Measurements from ENCODE around the gene MIAT.

The MIAT gene

GRCh38 chr22:26623984-26624383 lies 33.4 kb upstream of the MIAT start:
- no peaks in the 10 kb centered on the region for H3K36me3 ChIP-seq
- H3K27ac ChIP-seq = no peak overlapping the region
- H3K9me3 ChIP-seq (ENCODE audit: severe bottlenecking) = no peaks in the 10 kb centered on the region
- no peaks in the 10 kb centered on the region for H3K27me3 ChIP-seq (ENCODE audit: insufficient read depth, low read depth, severe bottlenecking)
- no peak overlapping the region for H3K4me3 ChIP-seq (ENCODE audit: low read depth, low read length)
- DNase-seq = no peak
- TF ChIP-seq, protein P1, sequence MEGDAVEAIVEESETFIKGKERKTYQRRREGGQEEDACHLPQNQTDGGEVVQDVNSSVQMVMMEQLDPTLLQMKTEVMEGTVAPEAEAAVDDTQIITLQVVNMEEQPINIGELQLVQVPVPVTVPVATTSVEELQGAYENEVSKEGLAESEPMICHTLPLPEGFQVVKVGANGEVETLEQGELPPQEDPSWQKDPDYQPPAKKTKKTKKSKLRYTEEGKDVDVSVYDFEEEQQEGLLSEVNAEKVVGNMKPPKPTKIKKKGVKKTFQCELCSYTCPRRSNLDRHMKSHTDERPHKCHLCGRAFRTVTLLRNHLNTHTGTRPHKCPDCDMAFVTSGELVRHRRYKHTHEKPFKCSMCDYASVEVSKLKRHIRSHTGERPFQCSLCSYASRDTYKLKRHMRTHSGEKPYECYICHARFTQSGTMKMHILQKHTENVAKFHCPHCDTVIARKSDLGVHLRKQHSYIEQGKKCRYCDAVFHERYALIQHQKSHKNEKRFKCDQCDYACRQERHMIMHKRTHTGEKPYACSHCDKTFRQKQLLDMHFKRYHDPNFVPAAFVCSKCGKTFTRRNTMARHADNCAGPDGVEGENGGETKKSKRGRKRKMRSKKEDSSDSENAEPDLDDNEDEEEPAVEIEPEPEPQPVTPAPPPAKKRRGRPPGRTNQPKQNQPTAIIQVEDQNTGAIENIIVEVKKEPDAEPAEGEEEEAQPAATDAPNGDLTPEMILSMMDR (IDR thresholded peaks at IDR 0.05; ENCODE audit: low read depth, low read length) = no peak

DNA sequence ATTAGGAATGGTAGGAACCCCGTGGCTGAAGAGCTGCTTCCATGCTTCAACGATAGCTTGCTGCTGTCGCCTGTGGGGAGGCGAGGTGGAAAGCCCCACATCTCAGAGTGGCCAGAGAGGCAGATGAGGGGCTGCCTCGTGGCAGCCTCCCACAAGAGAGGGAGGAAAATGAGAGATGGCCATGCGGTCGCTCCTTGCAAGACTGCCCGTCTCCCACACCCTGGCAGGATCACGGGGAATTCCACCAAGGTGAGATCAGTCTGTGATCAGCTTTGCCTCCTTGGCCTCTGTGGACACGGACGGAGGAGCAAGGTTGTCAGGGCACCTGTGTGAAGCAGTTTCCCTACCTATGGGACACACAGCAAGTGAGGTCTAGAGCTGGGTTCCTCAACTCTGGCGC lies 32.6 kb upstream of the MIAT start:
- no peaks in the 10 kb centered on the region for H3K9me3 ChIP-seq (ENCODE audit: severe bottlenecking)
- DNase-seq = no peak
- TF ChIP-seq, protein P1 (IDR thresholded peaks at IDR 0.05; ENCODE audit: low read depth, low read length) = no peak
- no peak overlapping the region for H3K27ac ChIP-seq
- H3K27me3 ChIP-seq (ENCODE audit: insufficient read depth, low read depth, severe bottlenecking) = no peaks in the 10 kb centered on the region
- H3K36me3 ChIP-seq = no peaks in the 10 kb centered on the region
- no peak overlapping the region for H3K4me3 ChIP-seq (ENCODE audit: low read depth, low read length)

GRCh38 chr22:26629988-26630761 lies 27.2 kb upstream of the MIAT start:
- DNase-seq = no peak
- Histone ChIP-seq H3K36me3 (no peaks in the 10 kb centered on the region), H3K4me3 (ENCODE audit: low read depth, low read length) (no peak overlapping the region), H3K27ac (no peak overlapping the region), H3K9me3 (ENCODE audit: severe bottlenecking) (no peaks in the 10 kb centered on the region), H3K27me3 (ENCODE audit: insufficient read depth, low read depth, severe bottlenecking) (no peaks in the 10 kb centered on the region)
- TF ChIP-seq, protein P1 (IDR thresholded peaks at IDR 0.05; ENCODE audit: low read depth, low read length) = no peak

GRCh38 chr22:26631282-26631681 lies 26.1 kb upstream of the MIAT start:
- no peaks in the 10 kb centered on the region for H3K9me3 ChIP-seq (ENCODE audit: severe bottlenecking)
- no peak for DNase-seq
- H3K27me3 ChIP-seq (ENCODE audit: insufficient read depth, low read depth, severe bottlenecking) = no peaks in the 10 kb centered on the region
- TF ChIP-seq, protein P1 (IDR thresholded peaks at IDR 0.05; ENCODE audit: low read depth, low read length) = no peak
- no peak overlapping the region for H3K27ac ChIP-seq
- H3K36me3 ChIP-seq = no peaks in the 10 kb centered on the region
- H3K4me3 ChIP-seq (ENCODE audit: low read depth, low read length) = no peak overlapping the region

DNA sequence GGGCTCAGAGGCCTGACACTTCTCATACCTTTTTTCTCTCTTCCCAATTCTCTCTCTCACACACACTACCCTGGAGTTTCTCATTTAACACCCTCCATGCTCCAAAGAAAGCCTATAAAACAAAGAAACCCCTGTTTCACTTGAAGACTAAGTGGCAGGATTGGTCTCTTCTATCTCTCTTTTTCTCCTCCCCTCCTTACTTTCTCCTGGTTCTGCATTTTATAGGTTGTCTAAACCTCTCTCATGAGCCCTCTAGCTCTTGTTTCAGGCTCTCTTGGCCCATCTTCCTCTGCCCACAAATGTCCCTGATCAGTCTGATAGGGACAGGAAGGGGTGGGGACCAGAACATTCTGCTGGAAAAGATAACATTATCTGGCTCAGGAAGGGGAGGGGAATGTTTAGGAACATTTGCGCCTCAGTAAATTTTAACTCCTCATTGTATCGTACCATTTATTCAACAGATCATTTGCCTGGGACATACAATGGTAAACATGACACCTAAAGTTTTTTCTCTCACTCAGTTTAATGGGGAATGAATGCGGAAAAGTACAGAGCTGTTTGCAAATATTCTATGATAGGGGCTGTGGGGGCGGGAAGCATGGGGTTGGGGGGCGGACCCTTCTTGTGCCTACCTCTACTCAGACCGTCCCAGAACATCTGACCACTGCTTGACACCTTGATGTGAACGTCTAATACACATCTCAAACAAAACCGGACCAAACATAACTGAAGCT lies 24.8 kb upstream of the MIAT start:
- Histone ChIP-seq H3K36me3 (no peaks in the 10 kb centered on the region), H3K9me3 (ENCODE audit: severe bottlenecking) (no peaks in the 10 kb centered on the region), H3K27ac (no peak overlapping the region), H3K4me3 (ENCODE audit: low read depth, low read length) (no peak overlapping the region), H3K27me3 (ENCODE audit: insufficient read depth, low read depth, severe bottlenecking) (no peaks in the 10 kb centered on the region)
- DNase-seq = no peak
- TF ChIP-seq, protein P1 (IDR thresholded peaks at IDR 0.05; ENCODE audit: low read depth, low read length) = no peak

All from WERI-Rb-1 (cell line).